Measurements from ENCODE around the gene ST8SIA5. TPM values are rescaled to one million over a fixed set of nuclear protein-coding genes. Genes with fewer than 3 reads are reported as not detected.
A peak's percentile ranks its signal among the peaks of the same experiment; 100 is the strongest.

The ST8SIA5 gene
- total and polyA plus RNA-seq, 4 donors: 3.3 to 26.6 (median 16.1) TPM

DNA sequence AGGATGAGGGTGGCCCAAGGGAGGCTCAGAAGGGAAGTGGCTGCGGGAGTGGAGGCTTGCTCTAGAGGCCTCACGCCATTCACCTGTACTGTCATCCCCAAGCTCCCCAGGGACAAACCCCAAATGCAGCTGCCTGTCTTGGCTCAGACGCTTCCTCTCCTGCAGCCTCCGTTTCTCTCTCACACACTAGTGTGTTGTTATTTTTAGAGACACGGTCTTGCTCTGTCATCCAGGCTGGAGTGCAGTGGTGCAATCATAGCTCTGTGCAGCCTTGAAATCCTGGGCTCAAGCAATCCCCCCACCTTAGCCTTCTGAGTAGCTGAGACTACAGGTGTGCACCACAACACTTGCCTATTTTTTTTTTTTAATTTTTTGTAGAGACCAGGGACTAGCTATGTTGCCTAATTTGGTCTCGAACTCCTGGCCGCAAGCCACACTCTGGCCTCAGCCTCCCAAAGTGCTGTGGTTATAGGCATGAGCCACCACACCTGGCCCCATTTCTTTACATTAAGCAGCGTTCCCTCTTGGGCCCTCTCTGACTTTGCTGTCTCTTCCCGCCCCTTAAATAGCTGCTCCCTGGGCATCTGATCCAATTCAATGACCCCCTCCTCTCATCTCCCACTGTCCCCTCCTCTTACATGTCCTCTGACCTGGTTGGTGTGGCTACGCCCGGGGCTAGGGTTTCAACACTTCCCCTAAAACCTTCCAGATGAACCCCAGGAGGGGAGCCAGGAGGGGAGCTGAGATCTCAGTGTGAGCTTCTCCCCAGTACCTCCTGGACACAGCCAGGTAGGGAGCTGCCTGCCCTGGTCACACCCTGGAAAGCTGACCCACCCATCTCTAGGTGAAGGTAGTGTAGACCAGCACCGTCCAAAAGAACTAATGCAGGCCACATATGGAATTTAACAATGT lies 75.8 kb downstream of the ST8SIA5 start:
- H3K36me3 ChIP-seq (ENCODE audit: control insufficient read depth, insufficient read depth, low read length): peaks cover 34% of the 10 kb centered on the region
- H3K27ac ChIP-seq (ENCODE audit: low read depth, low read length): no peak overlapping the region
- H3K4me1 ChIP-seq (ENCODE audit: control insufficient read depth, insufficient read depth, low read length): peaks cover 11% of the 10 kb centered on the region
- H3K9me3 ChIP-seq (ENCODE audit: control insufficient read depth, insufficient read depth, low read length): no peaks in the 10 kb centered on the region
- H3K27me3 ChIP-seq (ENCODE audit: control insufficient read depth, insufficient read depth, low read length): no peaks in the 10 kb centered on the region
- no peak for DNase-seq (ENCODE audit: low read depth in 4 of 6, low spot score in 6 of 6)
- no peak overlapping the region for H3K4me3 ChIP-seq (ENCODE audit: low read depth, low read length)
- 90% methylated on average over 6 of the region's 12 CpGs for WGBS (ENCODE audit: insufficient coverage)

DNA sequence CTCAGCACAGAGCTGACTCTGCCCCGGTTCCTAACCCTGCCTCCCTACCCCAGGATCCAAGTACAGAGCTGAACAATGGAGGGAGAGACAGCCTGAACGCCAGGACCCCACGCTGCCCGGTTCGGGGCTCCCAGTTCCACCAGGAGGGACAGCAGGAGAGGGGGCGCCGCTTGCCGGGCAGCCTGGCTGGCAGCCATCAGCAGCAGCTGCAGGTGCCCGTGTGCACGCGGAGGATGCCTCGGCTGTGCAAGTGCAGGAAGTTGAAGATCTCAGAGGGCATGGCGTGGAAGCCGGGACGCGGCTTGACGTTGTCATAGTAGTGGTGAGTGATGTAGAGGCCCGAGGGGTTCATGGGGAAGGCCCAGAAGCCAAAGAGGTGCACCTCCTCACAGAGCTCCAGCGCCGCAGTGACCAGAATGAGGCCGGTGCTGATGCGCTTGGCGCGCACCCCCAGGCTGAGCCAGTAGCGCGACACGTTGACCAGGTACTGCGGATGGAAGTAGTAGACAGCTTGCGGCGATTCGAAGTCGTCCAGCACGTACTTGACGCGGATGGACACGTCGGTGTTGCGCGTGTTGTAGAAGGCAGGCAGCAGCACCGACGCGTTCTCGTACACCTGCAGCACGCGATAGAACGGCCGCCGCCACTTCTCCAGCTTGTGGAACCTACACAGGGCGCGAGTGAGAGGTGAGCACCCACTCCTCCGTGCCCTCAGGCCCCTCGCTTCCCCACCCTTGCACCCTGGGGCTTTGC lies 76.8 kb downstream of the ST8SIA5 start:
- Histone ChIP-seq H3K27ac (ENCODE audit: low read depth, low read length) (no peak overlapping the region), H3K4me3 (ENCODE audit: low read depth, low read length) (no peak overlapping the region), H3K9me3 (ENCODE audit: control insufficient read depth, insufficient read depth, low read length) (no peaks in the 10 kb centered on the region), H3K4me1 (ENCODE audit: control insufficient read depth, insufficient read depth, low read length) (peaks cover 11% of the 10 kb centered on the region), H3K36me3 (ENCODE audit: control insufficient read depth, insufficient read depth, low read length) (peaks cover 35% of the 10 kb centered on the region), H3K27me3 (ENCODE audit: control insufficient read depth, insufficient read depth, low read length) (no peaks in the 10 kb centered on the region)
- 94% methylated on average over 49 of the region's 52 CpGs for WGBS (ENCODE audit: insufficient coverage)
- DNase-seq (ENCODE audit: low read depth in 4 of 6, low spot score in 6 of 6): no peak

DNA sequence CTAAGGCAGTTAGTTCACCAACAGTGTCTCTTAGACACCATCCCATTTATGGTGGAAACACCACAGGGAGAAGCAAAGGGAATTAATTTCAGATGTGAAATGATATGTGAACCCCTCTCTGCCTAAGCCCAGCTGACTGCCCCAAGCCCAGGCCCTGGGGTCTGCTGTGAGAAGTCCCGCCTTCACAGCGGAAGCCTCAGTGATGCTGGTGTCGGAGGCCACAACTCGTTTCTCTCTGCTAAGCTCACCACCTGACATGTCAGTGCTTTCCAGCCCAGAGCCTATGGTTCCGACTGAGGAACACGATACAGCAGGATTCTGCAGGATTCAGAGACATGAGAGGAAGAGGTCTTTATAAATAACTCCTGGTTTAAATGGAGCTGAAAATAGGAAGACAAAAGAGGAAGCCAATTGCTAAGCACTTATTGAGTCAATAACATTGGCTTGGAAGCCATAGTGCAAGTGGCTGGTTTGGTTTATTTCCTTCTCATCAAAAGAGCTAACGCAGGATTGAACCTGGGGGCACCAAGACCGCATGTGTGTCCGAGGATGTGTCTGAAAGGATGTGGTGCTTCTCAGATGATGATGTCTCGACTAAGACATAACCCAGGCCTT lies 78.0 kb downstream of the ST8SIA5 start:
- 85% methylated on average over 9 of the region's 10 CpGs for WGBS (ENCODE audit: insufficient coverage)

DNA sequence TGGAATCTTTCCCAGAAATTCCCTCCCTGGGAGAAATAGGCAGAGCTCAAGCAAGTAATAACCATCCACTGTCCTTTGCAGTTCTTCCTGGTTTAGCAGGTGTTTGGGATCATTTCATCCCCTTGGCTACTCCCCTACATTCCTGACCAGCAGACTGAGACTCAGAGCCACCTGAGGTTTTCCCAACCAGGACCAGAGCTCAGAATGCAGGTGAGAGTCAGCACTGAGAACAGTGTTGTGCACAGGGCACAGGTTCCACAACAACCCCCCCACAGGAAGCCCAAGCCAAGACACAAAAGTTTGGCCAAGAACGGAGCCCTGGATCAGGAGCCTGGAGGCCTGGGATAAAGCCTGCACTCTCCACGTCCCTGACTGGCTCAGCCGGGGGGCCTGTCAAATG lies 78.8 kb downstream of the ST8SIA5 start:
- Histone ChIP-seq H3K36me3 (ENCODE audit: control insufficient read depth, insufficient read depth, low read length) (peaks cover 35% of the 10 kb centered on the region), H3K4me3 (ENCODE audit: low read depth, low read length) (no peak overlapping the region), H3K4me1 (ENCODE audit: control insufficient read depth, insufficient read depth, low read length) (peaks cover 11% of the 10 kb centered on the region), H3K9me3 (ENCODE audit: control insufficient read depth, insufficient read depth, low read length) (no peaks in the 10 kb centered on the region), H3K27me3 (ENCODE audit: control insufficient read depth, insufficient read depth, low read length) (no peaks in the 10 kb centered on the region), H3K27ac (ENCODE audit: low read depth, low read length) (no peak overlapping the region)
- no peak for DNase-seq (ENCODE audit: low read depth in 4 of 6, low spot score in 6 of 6)
- WGBS (ENCODE audit: insufficient coverage): no CpG with 5 or more reads among the region's 3 CpGs

More for the DNA sequence above, 78.0 kb downstream of the ST8SIA5 start:
- no peak overlapping the region for H3K27ac ChIP-seq (ENCODE audit: low read depth, low read length)
- no peaks in the 10 kb centered on the region for H3K9me3 ChIP-seq (ENCODE audit: control insufficient read depth, insufficient read depth, low read length)
- H3K4me1 ChIP-seq (ENCODE audit: control insufficient read depth, insufficient read depth, low read length): peaks cover 11% of the 10 kb centered on the region
- peaks cover 35% of the 10 kb centered on the region for H3K36me3 ChIP-seq (ENCODE audit: control insufficient read depth, insufficient read depth, low read length)
- no peaks in the 10 kb centered on the region for H3K27me3 ChIP-seq (ENCODE audit: control insufficient read depth, insufficient read depth, low read length)
- H3K4me3 ChIP-seq (ENCODE audit: low read depth, low read length): no peak overlapping the region
- DNase-seq (ENCODE audit: low read depth in 4 of 6, low spot score in 6 of 6): no peak

DNA sequence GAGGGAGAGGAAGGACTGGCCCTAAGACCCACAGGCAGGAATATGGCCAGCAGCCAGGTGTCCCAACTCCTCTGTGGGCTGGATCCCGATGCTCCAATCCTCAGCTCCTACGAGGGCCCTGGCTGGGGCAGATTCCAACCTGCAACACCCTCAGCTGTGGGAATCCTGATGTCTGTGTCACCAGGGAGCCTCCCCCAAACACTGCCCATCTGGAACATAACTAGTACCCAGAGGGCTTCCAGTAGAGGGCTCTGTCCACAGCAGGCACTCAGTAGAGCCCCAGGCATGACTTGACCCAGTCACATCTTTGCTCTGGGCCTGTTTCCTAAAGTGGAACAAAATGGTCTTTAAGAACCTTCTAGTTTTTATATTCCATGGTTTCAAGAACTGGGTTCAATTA lies 79.2 kb downstream of the ST8SIA5 start:
- no peaks in the 10 kb centered on the region for H3K27me3 ChIP-seq (ENCODE audit: control insufficient read depth, insufficient read depth, low read length)
- 79% methylated on average over 2 of the region's 2 CpGs for WGBS (ENCODE audit: insufficient coverage)
- peaks cover 13% of the 10 kb centered on the region for H3K4me1 ChIP-seq (ENCODE audit: control insufficient read depth, insufficient read depth, low read length)
- no peaks in the 10 kb centered on the region for H3K9me3 ChIP-seq (ENCODE audit: control insufficient read depth, insufficient read depth, low read length)
- no peak overlapping the region for H3K27ac ChIP-seq (ENCODE audit: low read depth, low read length)
- no peak for DNase-seq (ENCODE audit: low read depth in 4 of 6, low spot score in 6 of 6)
- H3K4me3 ChIP-seq (ENCODE audit: low read depth, low read length): no peak overlapping the region
- peaks cover 35% of the 10 kb centered on the region for H3K36me3 ChIP-seq (ENCODE audit: control insufficient read depth, insufficient read depth, low read length)

DNA sequence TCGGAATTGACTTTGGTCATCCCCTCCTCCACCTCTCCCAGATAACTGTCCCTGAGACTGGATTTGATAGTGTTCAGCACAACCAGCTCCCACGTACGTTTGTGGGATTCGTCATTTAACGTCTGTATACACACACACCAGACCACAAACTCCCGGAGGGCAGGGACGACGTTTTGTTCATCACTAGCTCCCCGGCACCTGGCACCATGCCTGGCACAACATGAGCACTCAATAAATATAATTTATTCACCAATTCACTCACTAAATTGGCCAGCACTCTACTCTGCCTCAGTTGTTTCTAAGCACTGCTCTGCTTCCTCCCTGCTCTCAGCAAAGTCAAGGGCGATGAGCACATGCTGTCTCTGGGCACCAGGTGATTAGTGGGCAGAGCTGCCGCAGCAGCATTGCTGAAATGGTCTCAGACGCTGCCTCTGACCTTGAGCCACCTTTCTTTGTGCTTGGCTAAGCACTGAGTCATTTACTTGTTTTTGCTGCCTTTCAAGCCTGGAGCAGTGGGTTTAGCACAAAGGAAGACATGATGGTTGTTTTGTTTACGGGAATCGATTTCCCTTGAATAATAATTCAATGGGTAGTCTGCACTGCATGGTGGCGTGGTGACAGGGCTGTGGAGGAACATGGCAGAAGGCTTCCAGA lies 80.5 kb downstream of the ST8SIA5 start:
- peak in 1 of 6 donors; percentile 69 for DNase-seq (ENCODE audit: low read depth in 4 of 6, low spot score in 6 of 6)

DNA sequence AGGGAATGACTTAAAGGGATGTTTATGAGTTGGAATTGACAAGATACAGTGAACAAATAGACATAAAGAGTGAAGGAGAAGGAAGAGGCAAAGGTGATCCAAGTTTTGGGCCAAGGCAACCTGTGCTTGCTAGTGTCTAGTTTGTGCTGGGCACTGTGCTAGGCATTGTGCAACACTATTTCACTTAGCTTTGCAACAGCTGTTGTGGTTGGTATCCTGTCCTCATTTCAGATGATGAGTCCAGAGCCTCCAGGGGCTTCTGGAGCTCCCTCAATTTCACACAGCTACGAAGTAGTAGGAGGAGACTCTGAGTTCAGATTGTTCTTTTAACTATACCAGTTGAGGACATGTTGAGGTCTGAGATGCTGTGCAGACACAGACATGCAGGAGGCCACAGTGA lies 81.7 kb downstream of the ST8SIA5 start:
- no peak overlapping the region for H3K4me3 ChIP-seq (ENCODE audit: low read depth, low read length)

More for the DNA sequence above, 80.5 kb downstream of the ST8SIA5 start:
- 44% methylated on average over 14 of the region's 15 CpGs for WGBS (ENCODE audit: insufficient coverage)
- Histone ChIP-seq H3K36me3 (ENCODE audit: control insufficient read depth, insufficient read depth, low read length) (peaks cover 30% of the 10 kb centered on the region), H3K27ac (ENCODE audit: low read depth, low read length) (no peak overlapping the region), H3K27me3 (ENCODE audit: control insufficient read depth, insufficient read depth, low read length) (no peaks in the 10 kb centered on the region), H3K4me3 (ENCODE audit: low read depth, low read length) (no peak overlapping the region), H3K9me3 (ENCODE audit: control insufficient read depth, insufficient read depth, low read length) (no peaks in the 10 kb centered on the region), H3K4me1 (ENCODE audit: control insufficient read depth, insufficient read depth, low read length) (peaks cover 15% of the 10 kb centered on the region)

DNA sequence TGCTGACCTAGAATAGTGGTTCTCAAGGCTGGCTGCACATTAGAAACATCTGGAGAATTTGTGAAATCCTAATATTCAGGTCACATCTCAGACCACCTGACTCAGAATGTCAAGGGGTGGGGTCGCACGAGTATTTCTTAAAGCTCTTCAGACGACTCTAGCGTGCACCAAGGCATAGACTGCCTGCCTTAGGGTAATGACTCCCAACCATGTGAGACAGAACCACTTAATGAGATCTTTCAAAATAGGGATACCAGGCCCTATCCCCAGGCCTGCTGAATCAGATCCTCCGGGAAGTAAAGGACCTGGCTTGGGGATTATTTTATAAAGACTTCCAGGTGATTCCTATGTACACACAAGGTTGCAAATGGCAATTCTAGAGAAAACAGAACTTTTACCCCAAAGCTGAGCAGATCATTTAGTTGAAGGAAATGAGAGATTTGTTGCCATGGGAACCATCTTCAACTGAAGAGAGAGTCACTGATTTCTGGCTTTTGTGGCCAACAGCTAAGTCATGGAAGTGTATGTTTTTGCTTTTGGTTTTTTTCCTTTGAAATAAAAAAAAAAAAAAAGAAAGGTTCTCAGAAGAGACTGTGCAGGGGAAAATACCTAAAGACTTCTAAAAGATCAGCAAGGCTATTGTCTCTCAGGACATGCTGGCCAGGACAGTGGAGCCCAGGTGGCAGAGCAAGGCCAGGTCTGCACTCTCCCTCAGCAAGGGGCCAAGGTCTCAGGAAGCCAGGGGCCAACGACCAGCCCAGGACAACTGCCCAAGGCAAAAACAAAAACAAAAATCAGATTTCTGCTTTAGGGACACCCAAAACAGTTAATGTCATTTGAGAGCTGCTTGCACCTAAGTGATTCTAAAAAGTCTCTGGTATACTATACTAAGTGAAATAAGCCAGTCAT lies 84.5 kb downstream of the ST8SIA5 start:
- DNase-seq (ENCODE audit: low read depth in 4 of 6, low spot score in 6 of 6): peak in 2 of 6 donors; percentile 56 to 77
- H3K4me1 ChIP-seq (ENCODE audit: control insufficient read depth, insufficient read depth, low read length): peaks cover 24% of the 10 kb centered on the region
- no peak overlapping the region for H3K27ac ChIP-seq (ENCODE audit: low read depth, low read length)
- 94% methylated on average over 4 of the region's 6 CpGs for WGBS (ENCODE audit: insufficient coverage)
- no peaks in the 10 kb centered on the region for H3K27me3 ChIP-seq (ENCODE audit: control insufficient read depth, insufficient read depth, low read length)
- H3K36me3 ChIP-seq (ENCODE audit: control insufficient read depth, insufficient read depth, low read length): peaks cover 3% of the 10 kb centered on the region
- H3K4me3 ChIP-seq (ENCODE audit: low read depth, low read length): no peak overlapping the region
- no peaks in the 10 kb centered on the region for H3K9me3 ChIP-seq (ENCODE audit: control insufficient read depth, insufficient read depth, low read length)

More for the DNA sequence above, 81.7 kb downstream of the ST8SIA5 start:
- Histone ChIP-seq H3K9me3 (ENCODE audit: control insufficient read depth, insufficient read depth, low read length) (no peaks in the 10 kb centered on the region), H3K4me1 (ENCODE audit: control insufficient read depth, insufficient read depth, low read length) (peaks cover 15% of the 10 kb centered on the region), H3K36me3 (ENCODE audit: control insufficient read depth, insufficient read depth, low read length) (peaks cover 18% of the 10 kb centered on the region), H3K27ac (ENCODE audit: low read depth, low read length) (no peak overlapping the region), H3K27me3 (ENCODE audit: control insufficient read depth, insufficient read depth, low read length) (no peaks in the 10 kb centered on the region)
- whole genome bisulfite sequencing (ENCODE audit: insufficient coverage): no CpG with 5 or more reads among the region's 1 CpG
- no peak for DNase-seq (ENCODE audit: low read depth in 4 of 6, low spot score in 6 of 6)
